IPS-18a (cell line): ENCODE results near the gene SLC47A2.

ENCODE experiments used
- H3K27ac ChIP-seq: one replicate; pipeline ENCODE4 v1.5.1; 2013; ENCODE audit warnings: low read length
- H3K27me3 ChIP-seq: one replicate; pipeline ENCODE4 v1.6.1; 2013; ENCODE audit warnings: mild to moderate bottlenecking, low read length; ENCODE audit not compliant: control insufficient read depth, insufficient read depth
- H3K36me3 ChIP-seq: one replicate; pipeline ENCODE4 v1.6.1; 2013; ENCODE audit warnings: low read depth, low read length; ENCODE audit not compliant: control insufficient read depth
- H3K4me1 ChIP-seq: one replicate; pipeline ENCODE4 v1.6.1; 2013; ENCODE audit warnings: low read depth, low read length; ENCODE audit not compliant: control insufficient read depth
- H3K4me3 ChIP-seq: one replicate; pipeline ENCODE4 v1.5.1; 2013; ENCODE audit warnings: low read length
- H3K9ac ChIP-seq: one replicate; pipeline ENCODE4 v1.6.1; 2013; ENCODE audit warnings: mild to moderate bottlenecking, low read length, moderate library complexity
- H3K9me3 ChIP-seq: one replicate; pipeline ENCODE4 v1.6.1; 2013; ENCODE audit warnings: low read depth, low read length; ENCODE audit not compliant: control insufficient read depth

Gene SLC47A2

GRCh38 chr17:19736071-19736470 is 19.7 kb upstream of the SLC47A2 start:
- Histone ChIP-seq H3K4me3 (no peak overlapping the region), H3K9ac (no peak overlapping the region), H3K4me1 (no peaks in the 10 kb centered on the region), H3K36me3 (no peaks in the 10 kb centered on the region), H3K27ac (no peak overlapping the region), H3K9me3 (no peaks in the 10 kb centered on the region), H3K27me3 (no peaks in the 10 kb centered on the region)

- no peaks in the 10 kb centered on the region for H3K4me1 ChIP-seq
- no peak overlapping the region for H3K27ac ChIP-seq
- H3K9ac ChIP-seq: no peak overlapping the region
- no peaks in the 10 kb centered on the region for H3K9me3 ChIP-seq
- H3K27me3 ChIP-seq: no peaks in the 10 kb centered on the region
- H3K4me3 ChIP-seq: no peak overlapping the region
- H3K36me3 ChIP-seq: no peaks in the 10 kb centered on the region
Measured at GRCh38 chr17:19733953-19734526, 17.7 kb upstream of the SLC47A2 start.

GRCh38 chr17:19731626-19732025 is 15.2 kb upstream of the SLC47A2 start:
- H3K27me3 ChIP-seq: no peaks in the 10 kb centered on the region
- H3K9ac ChIP-seq: no peak overlapping the region
- H3K36me3 ChIP-seq: no peaks in the 10 kb centered on the region
- no peaks in the 10 kb centered on the region for H3K9me3 ChIP-seq
- no peaks in the 10 kb centered on the region for H3K4me1 ChIP-seq
- H3K27ac ChIP-seq: no peak overlapping the region
- H3K4me3 ChIP-seq: no peak overlapping the region

GRCh38 chr17:19730843-19731242 is 14.5 kb upstream of the SLC47A2 start:
- Histone ChIP-seq H3K4me3 (no peak overlapping the region), H3K27ac (no peak overlapping the region), H3K4me1 (no peaks in the 10 kb centered on the region), H3K36me3 (no peaks in the 10 kb centered on the region), H3K9ac (no peak overlapping the region), H3K27me3 (no peaks in the 10 kb centered on the region), H3K9me3 (no peaks in the 10 kb centered on the region)

- H3K27me3 ChIP-seq: no peaks in the 10 kb centered on the region
- H3K9ac ChIP-seq: no peak overlapping the region
- H3K4me1 ChIP-seq: no peaks in the 10 kb centered on the region
- H3K27ac ChIP-seq: no peak overlapping the region
- no peaks in the 10 kb centered on the region for H3K36me3 ChIP-seq
- H3K4me3 ChIP-seq: no peak overlapping the region
- H3K9me3 ChIP-seq: no peaks in the 10 kb centered on the region
Measured at GRCh38 chr17:19729900-19730299, 13.5 kb upstream of the SLC47A2 start.

GRCh38 chr17:19728084-19728495 is 11.7 kb upstream of the SLC47A2 start:
- no peak overlapping the region for H3K4me3 ChIP-seq
- no peaks in the 10 kb centered on the region for H3K9me3 ChIP-seq
- H3K36me3 ChIP-seq: no peaks in the 10 kb centered on the region
- H3K9ac ChIP-seq: no peak overlapping the region
- no peaks in the 10 kb centered on the region for H3K27me3 ChIP-seq
- H3K27ac ChIP-seq: no peak overlapping the region
- H3K4me1 ChIP-seq: no peaks in the 10 kb centered on the region

- H3K4me3 ChIP-seq: no peak overlapping the region
- no peak overlapping the region for H3K27ac ChIP-seq
- no peaks in the 10 kb centered on the region for H3K27me3 ChIP-seq
- H3K9me3 ChIP-seq: no peaks in the 10 kb centered on the region
- H3K9ac ChIP-seq: no peak overlapping the region
- no peaks in the 10 kb centered on the region for H3K36me3 ChIP-seq
- no peaks in the 10 kb centered on the region for H3K4me1 ChIP-seq
Measured at GRCh38 chr17:19727501-19728078, 11.2 kb upstream of the SLC47A2 start.

GRCh38 chr17:19726631-19727376 is 10.4 kb upstream of the SLC47A2 start:
- Histone ChIP-seq H3K4me3 (no peak overlapping the region), H3K36me3 (no peaks in the 10 kb centered on the region), H3K27ac (no peak overlapping the region), H3K9me3 (no peaks in the 10 kb centered on the region), H3K9ac (no peak overlapping the region), H3K4me1 (no peaks in the 10 kb centered on the region), H3K27me3 (no peaks in the 10 kb centered on the region)

GRCh38 chr17:19725486-19725885 is 9.1 kb upstream of the SLC47A2 start:
- Histone ChIP-seq H3K4me1 (no peaks in the 10 kb centered on the region), H3K4me3 (no peak overlapping the region), H3K27me3 (no peaks in the 10 kb centered on the region), H3K27ac (no peak overlapping the region), H3K9me3 (no peaks in the 10 kb centered on the region), H3K9ac (no peak overlapping the region), H3K36me3 (no peaks in the 10 kb centered on the region)

GRCh38 chr17:19724501-19725420 is 8.4 kb upstream of the SLC47A2 start:
- no peaks in the 10 kb centered on the region for H3K36me3 ChIP-seq
- no peaks in the 10 kb centered on the region for H3K4me1 ChIP-seq
- H3K4me3 ChIP-seq: no peak overlapping the region
- no peak overlapping the region for H3K27ac ChIP-seq
- H3K27me3 ChIP-seq: no peaks in the 10 kb centered on the region
- H3K9ac ChIP-seq: no peak overlapping the region
- no peaks in the 10 kb centered on the region for H3K9me3 ChIP-seq

GRCh38 chr17:19723964-19724363 is 7.6 kb upstream of the SLC47A2 start:
- Histone ChIP-seq H3K4me1 (no peaks in the 10 kb centered on the region), H3K27ac (no peak overlapping the region), H3K4me3 (no peak overlapping the region)

More at GRCh38 chr17:19723964-19724363, 7.6 kb upstream of the SLC47A2 start:
- H3K9me3 ChIP-seq: no peaks in the 10 kb centered on the region
- H3K36me3 ChIP-seq: no peaks in the 10 kb centered on the region
- H3K27me3 ChIP-seq: no peaks in the 10 kb centered on the region
- H3K9ac ChIP-seq: no peak overlapping the region
